ENCODE results near the gene RPH3AL.

- no peak for TF ChIP-seq CTCF (conservative IDR thresholded peaks at IDR 0.05; ENCODE audit: low read depth, low read length)
- TF ChIP-seq EZH2 (IDR thresholded peaks at IDR 0.05; ENCODE audit: low read length, unreplicated experiment), result no peak
- no peak for TF ChIP-seq EZH2phosphoT487 (IDR thresholded peaks at IDR 0.05; ENCODE audit: borderline replicate concordance, low read length)
Observed at GRCh38 chr17:330993-331701, 21.5 kb downstream of the RPH3AL start.

Data from PC-3 (cell line).